Activated CD4-positive, alpha-beta T cell treated with anti-CD3 and anti-CD28 coated beads for 4 hours (primary cell): ENCODE data around the gene PFN1.

Experiments used
- DNase-seq, 2 donors: peaks; one replicate each; pipeline ENCODE4 v3.0.0-alpha.2; 2020

PFN1 gene

DNA sequence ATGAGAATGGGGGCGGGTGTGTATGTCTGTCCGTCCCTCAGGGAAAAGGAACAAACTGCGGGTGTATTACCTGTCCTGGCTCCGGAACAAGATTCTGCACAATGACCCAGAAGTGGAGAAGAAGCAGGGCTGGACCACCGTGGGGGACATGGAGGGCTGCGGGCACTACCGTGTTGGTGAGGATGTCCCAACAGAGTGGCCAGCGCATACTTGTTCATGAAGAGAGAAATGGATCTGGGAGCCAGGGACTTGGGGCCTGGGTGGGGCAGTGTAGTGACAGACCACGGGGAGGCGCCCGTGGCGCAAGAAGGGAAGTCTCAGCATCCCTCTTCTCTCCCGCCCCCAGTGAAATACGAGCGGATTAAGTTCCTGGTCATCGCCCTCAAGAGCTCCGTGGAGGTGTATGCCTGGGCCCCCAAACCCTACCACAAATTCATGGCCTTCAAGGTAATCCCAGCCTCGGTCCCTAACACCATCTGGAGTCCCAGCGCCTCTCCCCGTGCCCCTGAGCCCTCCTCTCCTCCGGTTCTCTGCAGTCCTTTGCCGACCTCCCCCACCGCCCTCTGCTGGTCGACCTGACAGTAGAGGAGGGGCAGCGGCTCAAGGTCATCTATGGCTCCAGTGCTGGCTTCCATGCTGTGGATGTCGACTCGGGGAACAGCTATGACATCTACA is 52.5 kb downstream of the PFN1 start:
- DNase-seq: no peak
